ENCODE results near the gene ALMS1.
"Not testable (repeated sequence)": the region's sequence is repeated elsewhere in the genome, so short reads cannot be mapped to it uniquely, and the experiment has no call there.

- not testable (repeated sequence) for TF ChIP-seq CTCF (conservative IDR thresholded peaks at IDR 0.05; ENCODE audit: low read depth, low read length); EZH2 (IDR thresholded peaks at IDR 0.05; ENCODE audit: borderline replicate concordance, low read depth, low read length, poor library complexity, severe bottlenecking)
Observed at GRCh38 chr2:73530773-73531172, 145.1 kb downstream of the ALMS1 start.
